ENCODE results near the gene ATP10A. TPM values are rescaled to one million over a fixed set of nuclear protein-coding genes. Genes with fewer than 3 reads are reported as not detected.

Gene ATP10A
- total RNA-seq, 1 experiment from 2014 or later: 0.02 TPM

- no TSS peak for BruUV-seq (replicated peaks)
- Histone ChIP-seq H3K9me3 (ENCODE audit: control insufficient read depth in 1 of 2, insufficient read depth in 1 of 2, low read depth in 1 of 2, low read length in 2 of 2) (peaks cover 4 to 40% of the 10 kb centered on the region in 2 experiments; a peak in 2 of 4 replicates), H3K4me2 (ENCODE audit: low read length) (no peak overlapping the region), H2AFZ (ENCODE audit: low read depth, low read length, poor library complexity, severe bottlenecking) (no peak overlapping the region), H3K79me2 (ENCODE audit: insufficient read depth, low read length) (no peaks in the 10 kb centered on the region), H3K4me3 (replicated peaks in 1 of 2; ENCODE audit: low read depth in 1 of 2, low read length in 2 of 2) (no peak overlapping the region), H3K27ac (ENCODE audit: low read depth, low read length) (no peak overlapping the region), H4K20me1 (ENCODE audit: insufficient read depth) (no peaks in the 10 kb centered on the region), H3K27me3 (ENCODE audit: insufficient read depth, low read length) (no peaks in the 10 kb centered on the region), H3K9me2 (ENCODE audit: insufficient read depth) (no peaks in the 10 kb centered on the region), H3K4me1 (ENCODE audit: control insufficient read depth in 1 of 2, insufficient read depth in 2 of 2, low read length in 2 of 2) (no peaks in the 10 kb centered on the region), H3K36me3 (ENCODE audit: control insufficient read depth in 1 of 2, insufficient read depth in 2 of 2, low read length in 2 of 2) (no peaks in the 10 kb centered on the region), H3K9ac (ENCODE audit: low read length) (no peak overlapping the region)
- RAD21 ChIA-PET (ENCODE audit: low non-redundant PET in 1 of 2, low total read pairs in 2 of 2, uncharacterized antibody in 2 of 2, unreplicated experiment in 2 of 2): no interaction called here
- intact Hi-C loops (cut with micrococcal nuclease): no loop called here
- CTCF ChIA-PET: no interaction called here
- TF ChIP-seq ZFX (IDR thresholded peaks at IDR 0.05) (no peak), RAD21 (IDR thresholded peaks at IDR 0.05; ENCODE audit: low read depth) (no peak), ELF1 (IDR thresholded peaks at IDR 0.05; ENCODE audit: borderline replicate concordance, low read depth) (no peak), MAX (IDR thresholded peaks at IDR 0.05) (no peak), EGR1 (IDR thresholded peaks at IDR 0.05; ENCODE audit: low read depth) (no peak), POLR2AphosphoS5 (IDR thresholded peaks at IDR 0.05; ENCODE audit: low read depth, low read length) (no peak), SP1 (IDR thresholded peaks at IDR 0.05; ENCODE audit: low read depth) (no peak), SRF (IDR thresholded peaks at IDR 0.05; ENCODE audit: low read depth) (no peak), TCF7L2 (IDR thresholded peaks at IDR 0.05; ENCODE audit: borderline replicate concordance, extremely low read depth, insufficient read depth, insufficient read length) (no peak), CBX3 (IDR thresholded peaks at IDR 0.05; ENCODE audit: low read depth) (no peak), FOSL1 (IDR thresholded peaks at IDR 0.05; ENCODE audit: low read depth) (no peak), POLR2A (IDR thresholded peaks at IDR 0.05; ENCODE audit: borderline replicate concordance, extremely low read depth, insufficient read depth, insufficient read length) (no peak), YY1 (IDR thresholded peaks at IDR 0.05; ENCODE audit: extremely low read depth, insufficient replicate concordance, low read depth, low read length) (no peak), ATF3 (IDR thresholded peaks at IDR 0.05) (no peak)
- POLR2A ChIA-PET: no interaction called here
- DNase-seq (ENCODE audit: low read depth, low spot score) (no peak), ATAC-seq (no peak)
These were observed 159.4 kb downstream of the ATP10A start for GRCh38 chr15:25703726-25704125.
